GM10248 (cell line): ENCODE data around the gene PGAM1.
"Not testable (repeated sequence)": the region's sequence is repeated elsewhere in the genome, so short reads cannot be mapped to it uniquely, and the experiment has no call there.

Experiments used
- CTCF ChIA-PET: fragments of 300-600 bp; sonication (Branson Sonifier 250); formaldehyde crosslinking; extraction: SDS; loops from one replicate; lab custom pipeline; 2021; ENCODE audit warnings: antibody characterized with exemption; lab: Yijun Ruan, JAX
- POLR2A ChIA-PET: fragments of 350-650 bp; sonication (Branson Sonifier 250); formaldehyde crosslinking; extraction: SDS; loops from one replicate; lab custom pipeline; 2020; ENCODE audit warnings: antibody characterized with exemption; lab: Yijun Ruan, JAX
- DNase-seq: peaks from one replicate; pipeline ENCODE4 v3.0.0; 2012; ENCODE audit errors: extremely low spot score
- CTCF ChIP-seq: IDR thresholded peaks from 2 replicates; pipeline ENCODE4 v1.5.1; 2012; ENCODE audit warnings: mild to moderate bottlenecking, low read depth; ENCODE audit errors: extremely low read depth, missing control alignments, control extremely low read depth

PGAM1 gene

GRCh38 chr10:97462309-97462708, 36.3 kb downstream of the PGAM1 start:
- ChIA-PET POLR2A (no interaction called here), CTCF (interaction anchor here (1.0 to 8.7 kb wide), 3 partner anchors 75 to 183 kb away, joined by 3 to 44 read pairs (median 3); no protein-coding TSS in a partner anchor)
- no peak for TF ChIP-seq CTCF
- DNase-seq = no peak

GRCh38 chr10:97463363-97464132, 37.6 kb downstream of the PGAM1 start:
- ChIA-PET POLR2A (interaction anchor here (0.6 kb wide), 1 partner anchor 86 kb away, joined by 3 read pairs; no protein-coding TSS in a partner anchor), CTCF (interaction anchor here (0.5 to 8.7 kb wide), 7 partner anchors 10 to 184 kb away, joined by 3 to 44 read pairs (median 8); no protein-coding TSS in a partner anchor)
- peak; percentile 75 for TF ChIP-seq CTCF
- DNase-seq = peak; percentile 58

- no peak for TF ChIP-seq CTCF
- no peak for DNase-seq
- CTCF ChIA-PET = interaction anchor here (0.5 to 8.7 kb wide), 10 partner anchors 8 to 183 kb away, joined by 3 to 44 read pairs (median 3); no protein-coding TSS in a partner anchor
- POLR2A ChIA-PET = interaction anchor here (0.6 kb wide), 1 partner anchor 85 kb away, joined by 3 read pairs; no protein-coding TSS in a partner anchor
Measured at GRCh38 chr10:97464226-97464625, 38.2 kb downstream of the PGAM1 start.

- ChIA-PET POLR2A (no interaction called here), CTCF (interaction anchor here (0.8 to 8.7 kb wide), 10 partner anchors 8 to 87 kb away, joined by 3 to 44 read pairs (median 6); no protein-coding TSS in a partner anchor)
- no peak for TF ChIP-seq CTCF
- no peak for DNase-seq
Measured at GRCh38 chr10:97465982-97466381, 40.0 kb downstream of the PGAM1 start.

GRCh38 chr10:97466755-97467154, 40.8 kb downstream of the PGAM1 start:
- CTCF ChIA-PET = interaction anchor here (0.8 to 8.7 kb wide), 9 partner anchors 10 to 86 kb away, joined by 3 to 44 read pairs (median 5); no protein-coding TSS in a partner anchor

GRCh38 chr10:97468162-97468561, 42.2 kb downstream of the PGAM1 start:
- ChIA-PET CTCF (interaction anchor here (0.9 kb wide), 2 partner anchors 18 to 209 kb away, joined by 3 read pairs; no protein-coding TSS in a partner anchor), POLR2A (no interaction called here)
- TF ChIP-seq CTCF = no peak
- DNase-seq = no peak

More at GRCh38 chr10:97466755-97467154, 40.8 kb downstream of the PGAM1 start:
- POLR2A ChIA-PET = interaction anchor here (0.6 to 0.7 kb wide), 2 partner anchors 11 to 33 kb away, joined by 3 read pairs; no protein-coding TSS in a partner anchor
- DNase-seq = no peak
- no peak for TF ChIP-seq CTCF

- CTCF ChIA-PET, DNase-seq, POLR2A ChIA-PET: not testable (repeated sequence)
Measured at GRCh38 chr10:97468781-97469180, 42.8 kb downstream of the PGAM1 start.
